ENCODE measurements around the gene LIPE.

The LIPE gene

DNA sequence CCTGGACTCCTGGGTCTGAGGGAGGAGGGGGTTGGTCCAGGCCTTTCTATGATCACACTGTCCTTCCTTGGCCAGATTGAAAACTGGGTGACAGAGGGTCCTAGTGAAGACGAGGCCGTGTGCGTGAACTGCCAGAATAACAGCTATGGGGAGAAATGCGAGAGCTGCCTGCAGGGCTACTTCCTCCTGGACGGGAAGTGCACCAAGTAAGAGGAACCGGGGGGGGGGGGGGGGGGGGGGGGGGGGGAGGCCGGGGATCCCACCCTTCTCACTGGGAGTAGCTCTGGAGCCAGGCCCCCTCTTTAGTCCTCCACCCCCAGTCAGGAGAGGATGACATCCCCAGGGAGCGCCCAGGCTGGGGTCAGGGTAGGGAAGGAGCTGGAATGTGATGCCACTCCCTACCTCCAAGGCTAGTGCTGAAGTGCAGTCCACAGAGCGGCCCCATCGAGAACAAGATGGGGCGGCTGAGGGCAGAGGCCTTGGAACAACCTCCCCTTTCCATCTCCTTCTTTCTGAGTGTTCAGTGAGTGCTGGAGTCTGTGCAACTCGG is 56.5 kb downstream of the LIPE start:
- no peak for DNase-seq (ENCODE audit: low read depth)
- no peak overlapping the region for H3K4me3 ChIP-seq (ENCODE audit: control insufficient read depth, low read depth, low read length)
- TF ChIP-seq, protein P1, sequence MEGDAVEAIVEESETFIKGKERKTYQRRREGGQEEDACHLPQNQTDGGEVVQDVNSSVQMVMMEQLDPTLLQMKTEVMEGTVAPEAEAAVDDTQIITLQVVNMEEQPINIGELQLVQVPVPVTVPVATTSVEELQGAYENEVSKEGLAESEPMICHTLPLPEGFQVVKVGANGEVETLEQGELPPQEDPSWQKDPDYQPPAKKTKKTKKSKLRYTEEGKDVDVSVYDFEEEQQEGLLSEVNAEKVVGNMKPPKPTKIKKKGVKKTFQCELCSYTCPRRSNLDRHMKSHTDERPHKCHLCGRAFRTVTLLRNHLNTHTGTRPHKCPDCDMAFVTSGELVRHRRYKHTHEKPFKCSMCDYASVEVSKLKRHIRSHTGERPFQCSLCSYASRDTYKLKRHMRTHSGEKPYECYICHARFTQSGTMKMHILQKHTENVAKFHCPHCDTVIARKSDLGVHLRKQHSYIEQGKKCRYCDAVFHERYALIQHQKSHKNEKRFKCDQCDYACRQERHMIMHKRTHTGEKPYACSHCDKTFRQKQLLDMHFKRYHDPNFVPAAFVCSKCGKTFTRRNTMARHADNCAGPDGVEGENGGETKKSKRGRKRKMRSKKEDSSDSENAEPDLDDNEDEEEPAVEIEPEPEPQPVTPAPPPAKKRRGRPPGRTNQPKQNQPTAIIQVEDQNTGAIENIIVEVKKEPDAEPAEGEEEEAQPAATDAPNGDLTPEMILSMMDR (IDR thresholded peaks at IDR 0.05; ENCODE audit: control insufficient read depth, insufficient read depth, low read depth, low read length, missing control alignments), result no peak

DNA sequence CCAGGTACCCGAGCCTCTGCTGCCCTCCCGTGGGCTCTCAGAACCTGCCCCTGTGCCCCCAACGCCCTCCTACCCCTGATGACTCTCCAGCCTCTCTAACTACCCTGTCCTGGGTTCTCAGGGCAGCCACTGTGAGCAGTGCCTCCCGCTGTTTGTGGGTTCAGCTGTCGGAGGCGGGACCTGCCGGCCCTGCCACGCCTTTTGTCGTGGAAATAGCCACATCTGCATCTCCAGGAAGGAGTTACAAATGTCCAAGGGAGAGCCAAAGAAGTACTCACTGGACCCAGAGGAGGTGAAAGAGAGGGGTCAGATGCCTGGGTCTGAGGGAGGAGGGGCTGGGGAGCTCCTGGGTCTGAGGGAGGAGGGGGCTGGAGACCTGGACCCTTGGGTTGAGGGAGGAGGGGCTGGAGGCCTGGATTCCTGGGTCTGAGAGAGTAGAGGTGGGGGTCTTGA is 57.1 kb downstream of the LIPE start:
- no peak overlapping the region for H3K4me3 ChIP-seq (ENCODE audit: control insufficient read depth, low read depth, low read length)
- TF ChIP-seq, protein P1 (IDR thresholded peaks at IDR 0.05; ENCODE audit: control insufficient read depth, insufficient read depth, low read depth, low read length, missing control alignments), result no peak
- no peak for DNase-seq (ENCODE audit: low read depth)

DNA sequence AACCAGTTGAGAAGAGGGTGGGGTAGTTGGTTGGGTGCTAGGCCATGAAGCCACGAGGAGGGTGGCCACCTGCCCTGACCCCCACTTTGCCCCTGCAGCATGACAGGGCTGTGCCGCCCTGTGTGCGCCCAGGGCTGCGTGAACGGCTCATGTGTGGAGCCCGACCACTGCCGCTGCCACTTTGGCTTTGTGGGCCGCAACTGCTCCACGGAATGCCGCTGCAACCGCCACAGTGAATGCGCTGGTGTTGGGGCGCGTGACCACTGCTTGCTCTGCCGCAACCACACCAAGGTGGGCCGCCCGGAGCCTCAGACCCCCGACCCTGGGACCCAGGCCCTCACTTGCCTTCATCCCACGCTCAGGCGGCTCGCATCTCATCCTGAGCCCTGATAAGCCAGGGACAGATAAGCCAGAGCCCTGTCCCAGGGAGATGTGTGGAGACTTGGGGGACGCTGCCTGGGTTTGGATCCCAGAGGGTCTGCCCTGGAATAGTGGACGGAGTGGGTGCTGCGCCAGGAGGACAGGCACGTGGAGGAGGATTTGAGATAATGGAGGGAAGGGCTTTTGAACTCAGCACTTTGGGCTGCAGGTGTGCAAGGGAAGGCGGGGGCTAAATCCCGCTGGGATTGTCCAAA is 57.6 kb downstream of the LIPE start:
- TF ChIP-seq, protein P1 (IDR thresholded peaks at IDR 0.05; ENCODE audit: control insufficient read depth, insufficient read depth, low read depth, low read length, missing control alignments), result no peak
- no peak overlapping the region for H3K4me3 ChIP-seq (ENCODE audit: control insufficient read depth, low read depth, low read length)
- DNase-seq (ENCODE audit: low read depth), result no peak

DNA sequence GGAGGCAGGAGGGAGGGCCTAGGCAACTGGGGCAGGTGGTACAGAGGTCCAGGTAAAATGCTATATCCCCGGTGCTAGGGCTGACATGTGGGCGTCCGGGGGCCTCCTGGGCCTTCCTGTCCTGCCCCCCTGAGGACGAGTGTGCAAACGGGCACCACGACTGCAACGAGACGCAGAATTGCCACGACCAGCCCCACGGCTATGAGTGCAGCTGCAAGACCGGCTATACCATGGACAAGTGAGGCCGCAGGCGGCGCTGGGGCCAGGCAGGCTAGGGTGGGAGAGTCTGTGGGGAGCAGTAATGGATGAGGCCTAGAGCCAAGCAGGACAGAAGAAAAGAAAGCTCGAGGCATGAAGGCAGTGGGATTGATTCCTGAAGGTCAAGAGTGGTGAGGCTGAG is 58.4 kb downstream of the LIPE start:
- no peak overlapping the region for H3K4me3 ChIP-seq (ENCODE audit: control insufficient read depth, low read depth, low read length)
- no peak for DNase-seq (ENCODE audit: low read depth)
- TF ChIP-seq, protein P1 (IDR thresholded peaks at IDR 0.05; ENCODE audit: control insufficient read depth, insufficient read depth, low read depth, low read length, missing control alignments), result no peak

DNA sequence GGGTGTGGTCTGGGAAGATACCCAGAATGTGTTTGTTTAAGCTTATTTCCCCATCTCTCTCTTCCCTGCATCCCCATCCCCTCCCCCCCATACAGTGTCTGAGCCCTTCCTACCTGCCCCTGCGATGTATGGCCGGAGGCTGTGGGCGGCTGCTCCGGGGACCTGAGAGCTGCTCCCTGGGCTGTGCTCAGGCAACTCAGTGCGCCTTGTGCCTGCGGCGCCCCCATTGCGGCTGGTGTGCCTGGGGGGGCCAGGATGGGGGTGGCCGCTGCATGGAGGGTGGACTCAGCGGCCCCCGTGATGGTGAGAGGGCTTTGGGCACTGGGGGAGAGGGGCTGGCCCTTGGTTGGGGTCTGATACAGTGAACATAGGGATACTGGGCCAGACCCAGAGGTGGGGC is 58.8 kb downstream of the LIPE start:
- H3K4me3 ChIP-seq (ENCODE audit: control insufficient read depth, low read depth, low read length), result no peak overlapping the region
- DNase-seq (ENCODE audit: low read depth), result no peak
- TF ChIP-seq, protein P1 (IDR thresholded peaks at IDR 0.05; ENCODE audit: control insufficient read depth, insufficient read depth, low read depth, low read length, missing control alignments), result no peak

DNA sequence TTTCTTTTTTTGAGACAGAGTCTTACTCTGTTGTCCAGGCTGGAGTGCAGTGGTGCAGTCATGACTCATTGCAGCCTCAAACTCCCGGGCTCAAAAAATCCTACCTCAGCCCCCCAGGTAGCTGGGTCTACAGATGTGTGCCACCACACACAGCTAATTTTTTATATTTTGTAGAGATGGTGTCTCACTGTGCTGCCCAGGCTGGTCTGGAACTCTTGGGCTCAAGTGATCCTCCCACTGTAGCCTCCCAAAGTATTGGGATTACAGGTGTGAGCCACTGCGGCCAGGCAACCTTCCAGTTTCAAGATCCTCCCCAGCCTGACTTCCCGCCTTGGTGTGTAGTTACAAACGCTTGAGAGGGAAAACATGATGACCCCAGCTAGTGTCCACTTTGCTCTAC is 59.3 kb downstream of the LIPE start:
- H3K4me3 ChIP-seq (ENCODE audit: control insufficient read depth, low read depth, low read length), result no peak overlapping the region
- TF ChIP-seq, protein P1 (IDR thresholded peaks at IDR 0.05; ENCODE audit: control insufficient read depth, insufficient read depth, low read depth, low read length, missing control alignments), result no peak
- no peak for DNase-seq (ENCODE audit: low read depth)

Data from AG09309 (cell line).